ENCODE results near the gene RTL1. TPM values are rescaled to one million over a fixed set of nuclear protein-coding genes. Genes with fewer than 3 reads are reported as not detected.

Gene RTL1
- total and polyA plus RNA-seq, 2 of the 8 experiments (the other 6 are each of a cell fraction or from before 2014, with no cell fraction given) = not detected

DNA sequence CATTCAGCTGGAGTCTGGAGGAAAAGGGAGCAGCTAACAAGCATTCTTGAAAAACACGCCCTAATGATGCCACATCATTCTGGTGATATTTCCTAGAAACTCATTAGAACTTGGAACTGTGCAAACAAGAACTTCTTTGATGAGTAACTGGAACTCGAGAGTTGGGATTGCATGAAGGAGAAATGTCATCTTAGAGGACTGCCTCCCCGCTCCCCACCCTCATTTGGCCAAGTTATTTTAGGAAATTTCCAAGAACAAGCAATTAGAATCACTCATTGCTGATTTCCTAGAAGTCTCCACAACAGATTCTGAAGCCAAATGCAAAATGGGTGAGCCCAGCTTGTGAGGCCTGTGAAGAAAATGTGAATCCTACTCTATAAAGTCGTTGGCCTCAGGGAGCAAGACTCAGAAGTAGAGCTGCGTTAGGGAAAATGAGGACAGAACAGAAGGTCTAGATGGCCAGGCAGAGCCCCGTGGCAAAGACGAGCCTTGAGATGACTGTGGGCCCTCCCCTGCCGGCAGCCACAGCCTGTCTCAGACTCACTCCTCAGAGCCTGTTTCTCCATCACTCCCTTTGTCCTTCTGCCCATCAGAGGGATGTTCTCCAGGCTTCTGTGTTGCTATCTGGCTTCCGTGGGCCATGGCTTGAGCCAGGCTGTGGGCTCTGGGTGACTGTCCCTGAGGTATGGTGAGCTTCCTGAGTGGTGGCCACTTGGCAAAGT lies 38.4 kb downstream of the RTL1 start:
- Histone ChIP-seq H2BK15ac (ENCODE audit: low read length) (no peak overlapping the region), H3K23ac (ENCODE audit: insufficient read length) (no peak overlapping the region), H3K79me2 (ENCODE audit: control insufficient read depth in 1 of 2, insufficient read depth in 2 of 2, low read length in 2 of 2) (no peaks in the 10 kb centered on the region), H3K23me2 (ENCODE audit: low read depth, low read length) (peaks cover 3% of the 10 kb centered on the region; the same call in 1 of the 2 replicates), H2AK5ac (ENCODE audit: low read depth, low read length) (no peak overlapping the region), H3K79me1 (ENCODE audit: low read depth, low read length) (no peaks in the 10 kb centered on the region), H2AFZ (ENCODE audit: low read length) (no peak overlapping the region), H3K14ac (ENCODE audit: insufficient read length) (no peak overlapping the region), H4K8ac (ENCODE audit: extremely low read depth, insufficient read depth, low read length) (no peak overlapping the region), H4K91ac (replicated peaks; ENCODE audit: insufficient read length, low read length) (no peak overlapping the region), H3K36me3 (ENCODE audit: control insufficient read depth in 2 of 4, insufficient read depth in 4 of 4, low read length in 3 of 4) (no peaks in the 10 kb centered on the region), H3K4me1 (replicated peaks in 1 of 4; ENCODE audit: control insufficient read depth in 3 of 4, insufficient read depth in 4 of 4, low read length in 3 of 4) (no peaks in the 10 kb centered on the region; a peak in 2 of 7 replicates), H3K18ac (ENCODE audit: extremely low read depth, low read length) (no peak overlapping the region), H2BK5ac (ENCODE audit: low read depth, low read length) (no peak overlapping the region), H4K5ac (ENCODE audit: insufficient read length, low read depth, low read length) (no peak overlapping the region), H4K20me1 (replicated peaks in 1 of 2; ENCODE audit: control insufficient read depth in 1 of 2, insufficient read depth in 2 of 2, low read length in 2 of 2) (peaks cover 0 to 2% of the 10 kb centered on the region in 2 experiments), H3K4me2 (ENCODE audit: insufficient read depth in 1 of 2, low read depth in 2 of 2, low read length in 2 of 2) (no peak overlapping the region), H3K4ac (replicated peaks; ENCODE audit: insufficient read length, low read depth, low read length) (no peak overlapping the region), H3K56ac (replicated peaks; ENCODE audit: insufficient read length, low read depth, low read length) (no peak overlapping the region), H2BK20ac (ENCODE audit: low read length) (no peak overlapping the region), H3K9ac (replicated peaks in 1 of 4; ENCODE audit: extremely low read depth in 1 of 4, low read depth in 3 of 4, low read length in 3 of 4) (no peak overlapping the region), H3K4me3 (ENCODE audit: extremely low read depth in 1 of 4, insufficient read depth in 2 of 4, low read depth in 3 of 4, low read length in 4 of 4) (no peak overlapping the region), H3K27ac (ENCODE audit: low read depth, low read length) (no peak overlapping the region), H3K27me3 (replicated peaks in 1 of 4; ENCODE audit: control insufficient read depth in 3 of 4, extremely low read depth in 1 of 4, insufficient read depth in 3 of 4, low read length in 3 of 4) (no peaks in the 10 kb centered on the region), H2BK120ac (replicated peaks; ENCODE audit: low read depth, low read length) (no peak overlapping the region), H2BK12ac (ENCODE audit: low read depth, low read length) (no peak overlapping the region), H3K9me3 (ENCODE audit: insufficient read depth in 2 of 2, low read depth in 1 of 2, low read length in 1 of 2) (peaks cover 7 to 14% of the 10 kb centered on the region in 2 experiments; a peak in 3 of 4 replicates)
- FAIRE-seq = no peak
- ChIA-PET POLR2A (ENCODE audit: partially characterized antibody) (no interaction called here), CTCF (ENCODE audit: partially characterized antibody) (interaction anchor here (0.8 to 3.6 kb wide), 8 partner anchors 10 to 448 kb away, joined by 3 to 13 read pairs (median 5); partner anchors contain the start of gene RTL1)
- WGBS, 2 experiments (ENCODE audit: extremely low coverage in 1 of 2, insufficient coverage in 1 of 2, insufficient read length in 1 of 2, insufficient replicate concordance in 2 of 2, low coverage in 1 of 2, low lambda C conversion rate in 2 of 2, missing lambda C conversion rate in 1 of 2) = 90% methylated on average over 9 of the region's 9 CpGs; no CpG with 5 or more reads in 1 of the 2 experiments
- no peak for TF ChIP-seq RAD21 (IDR thresholded peaks at IDR 0.05 in 1 of 2, conservative IDR thresholded peaks at IDR 0.05 in 1 of 2; ENCODE audit: low read depth in 2 of 2, low read length in 2 of 2)
- TF ChIP-seq NANOG (IDR thresholded peaks at IDR 0.05; ENCODE audit: insufficient read depth, low read depth, low read length, poor library complexity, severe bottlenecking) = no peak
- no peak for DNase-seq (ENCODE audit: low read depth in 1 of 2, low spot score in 2 of 2)

Measured in H1 (cell line).